ENCODE data around the gene ADGRF5.
"Not testable (repeated sequence)": the region's sequence is repeated elsewhere in the genome, so short reads cannot be mapped to it uniquely, and the experiment has no call there.

The ADGRF5 gene

DNA sequence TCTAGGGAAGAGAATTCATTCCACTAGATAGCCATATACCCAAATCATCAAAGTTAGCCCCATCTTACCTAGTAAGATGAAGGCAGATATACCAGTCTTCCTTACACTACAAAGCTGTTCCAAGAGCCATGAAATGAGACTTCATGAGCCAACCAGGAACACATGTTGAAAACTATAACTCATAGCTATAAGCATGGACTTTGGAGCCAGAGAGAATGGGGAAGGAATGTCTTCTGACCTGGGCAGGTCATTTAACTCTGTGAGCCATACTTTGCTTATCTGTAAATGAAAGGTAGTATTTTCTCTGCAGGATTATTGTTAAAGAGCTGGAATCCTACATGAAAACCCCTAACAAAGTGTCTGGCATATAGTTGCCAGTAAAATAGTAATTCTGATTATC is 27.3 kb downstream of the ADGRF5 start:
- DNase-seq (ENCODE audit: low spot score), result no peak

DNA sequence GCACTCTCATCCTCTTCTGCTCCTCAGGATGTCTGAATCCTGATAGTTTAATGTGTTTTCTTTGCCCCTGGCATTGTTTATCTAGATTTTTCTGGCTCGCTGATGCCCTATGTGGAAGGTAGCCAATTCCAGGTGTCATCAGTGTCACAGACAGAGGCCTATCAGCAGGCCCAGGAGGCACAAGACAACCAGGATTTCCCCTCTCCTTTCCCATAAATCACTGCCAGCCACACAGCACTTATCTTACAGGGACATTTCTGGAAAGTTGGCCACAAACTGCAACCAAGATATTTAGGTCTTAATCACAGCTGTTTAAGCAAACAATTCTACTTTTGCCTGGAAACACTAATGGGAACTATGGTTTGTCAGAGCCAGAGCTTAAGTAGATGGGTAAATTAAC is 28.1 kb downstream of the ADGRF5 start:
- peak; percentile 26 for DNase-seq (ENCODE audit: low spot score)

DNA sequence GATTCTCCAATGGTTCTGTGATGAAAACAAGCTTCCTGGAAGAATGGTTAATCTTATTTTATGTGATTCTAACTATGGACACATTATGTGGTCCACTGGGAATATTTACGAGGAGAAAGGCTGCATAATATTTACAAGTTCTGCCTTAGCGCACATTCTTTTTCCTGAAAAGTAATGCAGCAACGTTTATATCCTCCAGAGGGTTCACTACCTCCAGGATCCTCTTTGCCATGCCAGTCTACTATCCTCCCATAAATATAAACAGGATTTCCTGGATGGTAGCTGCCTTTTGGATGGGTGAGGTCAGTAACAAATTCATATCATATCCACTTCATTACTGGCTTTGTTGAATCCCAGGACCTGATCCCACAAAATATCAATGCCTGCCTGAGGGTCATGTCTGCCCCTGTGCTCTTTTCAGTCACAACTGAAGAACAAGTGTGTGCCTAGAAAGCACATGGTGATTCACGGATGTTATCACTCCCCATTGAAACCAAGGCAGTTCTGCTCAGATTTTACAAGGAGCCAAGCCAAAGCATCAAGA is 30.4 kb downstream of the ADGRF5 start:
- no peak for DNase-seq (ENCODE audit: low spot score)

DNA sequence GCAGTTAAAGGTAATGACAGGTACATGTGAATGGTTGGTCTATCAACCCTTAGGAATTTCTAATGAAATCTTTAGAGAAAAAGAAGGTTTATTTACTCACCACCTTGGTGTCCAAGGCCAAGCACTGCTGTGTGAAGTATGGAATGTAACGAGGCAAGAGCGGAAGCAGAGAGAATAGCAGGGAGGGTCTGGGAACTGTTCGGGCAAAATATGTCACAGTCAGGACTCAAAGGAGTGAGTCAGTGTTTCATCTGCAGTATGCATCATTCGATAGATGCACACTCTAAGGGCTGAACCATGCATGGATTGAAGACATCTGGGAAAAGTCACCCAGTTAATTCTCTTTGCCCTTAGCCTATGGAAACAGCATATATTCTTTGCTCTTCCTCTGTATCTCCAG is 33.2 kb downstream of the ADGRF5 start:
- peak; percentile 46 for DNase-seq (ENCODE audit: low spot score)

DNA sequence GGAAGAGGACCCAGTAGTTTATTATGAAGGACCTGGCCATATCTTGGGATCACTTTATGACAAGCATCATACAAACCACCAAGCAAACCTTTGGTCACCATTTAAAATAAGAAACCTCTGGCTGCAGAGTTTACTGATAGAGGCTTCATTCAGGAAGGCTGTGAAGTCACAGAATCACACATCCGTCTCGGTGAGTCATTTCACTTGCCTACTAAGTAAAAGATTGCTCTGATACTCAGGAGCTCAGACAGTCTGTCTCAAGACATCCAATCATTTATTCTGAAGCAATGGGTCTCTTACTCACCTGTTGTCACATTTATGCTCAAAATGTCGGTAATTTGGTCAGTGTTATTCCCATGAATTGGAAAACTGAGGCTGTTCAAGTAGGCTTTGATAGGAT is 33.7 kb downstream of the ADGRF5 start:
- DNase-seq (ENCODE audit: low spot score), result peak; percentile 77

DNA sequence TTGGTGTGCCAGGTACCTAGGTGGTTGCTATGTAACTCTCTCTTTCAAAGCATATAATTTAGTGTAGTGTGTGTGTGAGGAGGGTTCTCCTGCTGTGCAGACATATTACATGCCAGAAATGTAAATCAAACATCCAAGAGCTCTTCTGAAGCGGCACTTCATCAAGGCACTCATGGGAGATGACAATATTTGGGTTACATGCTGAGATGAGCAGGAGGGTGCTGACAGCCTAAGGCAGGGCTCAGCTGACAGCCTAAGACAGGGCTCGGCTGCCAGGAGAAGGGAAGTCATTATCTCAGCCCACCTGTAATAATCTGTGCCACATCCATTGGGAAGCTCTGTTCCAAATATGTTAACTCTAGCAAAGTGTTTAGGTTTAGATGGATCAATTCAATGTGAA is 39.1 kb downstream of the ADGRF5 start:
- DNase-seq (ENCODE audit: low spot score), result no peak

DNA sequence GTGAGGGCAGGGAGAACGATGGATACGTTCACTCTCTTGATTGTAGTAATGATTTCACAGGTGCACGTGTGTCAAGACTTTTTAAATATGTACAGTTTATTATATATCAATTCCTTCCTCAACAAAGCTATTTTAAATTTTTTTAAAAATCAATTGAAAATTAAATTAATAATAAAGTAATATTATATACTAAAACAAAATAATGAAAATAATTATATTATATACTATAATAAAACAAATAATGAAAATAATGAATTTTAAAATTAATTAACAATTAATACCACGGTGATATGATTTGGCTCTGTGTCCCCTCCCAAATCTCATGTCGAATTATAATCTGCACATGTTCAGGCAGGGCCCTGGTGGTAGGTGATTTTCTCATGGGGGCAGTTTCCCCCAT is 42.7 kb downstream of the ADGRF5 start:
- no peak for DNase-seq (ENCODE audit: low spot score)

DNA sequence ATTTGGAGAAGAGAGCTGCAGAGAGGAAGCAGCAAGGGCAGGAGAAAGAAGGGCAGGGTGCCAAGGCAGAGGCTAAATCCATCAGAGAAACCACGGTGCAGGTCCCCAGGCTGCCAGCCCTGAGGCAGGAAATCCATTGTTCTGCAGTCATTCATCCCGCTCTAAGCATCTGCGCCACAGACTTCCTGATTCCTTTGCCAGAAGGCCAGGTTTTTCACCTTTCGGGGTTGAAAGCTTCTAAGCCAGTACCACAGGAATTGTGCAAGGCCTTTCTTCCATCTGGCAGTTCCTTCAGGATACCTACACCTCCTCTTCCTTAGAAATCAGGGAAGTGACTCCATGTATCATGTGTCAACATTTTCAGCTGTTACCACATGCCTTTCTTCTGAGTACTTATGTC is 45.6 kb downstream of the ADGRF5 start:
- peak; percentile 99 for DNase-seq (ENCODE audit: low spot score)

DNA sequence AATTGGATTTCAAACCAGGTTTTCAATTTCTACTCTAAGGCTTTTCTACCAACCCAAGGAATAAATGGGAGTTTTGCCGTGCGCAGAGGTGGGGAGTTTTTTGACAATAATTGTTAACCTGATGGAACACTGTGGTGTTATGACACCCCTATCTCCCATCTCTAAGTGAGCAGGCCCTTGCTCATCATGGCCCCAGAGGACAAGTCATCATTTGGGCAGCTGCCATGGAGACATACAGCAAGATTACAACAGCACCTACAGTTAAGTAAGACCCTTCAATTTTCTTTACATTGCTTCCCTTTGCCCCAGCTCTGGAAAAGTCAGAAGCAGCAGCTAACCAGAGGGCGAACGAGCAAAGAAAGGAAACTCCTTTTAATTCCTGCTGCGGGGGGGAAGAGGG is 54.3 kb downstream of the ADGRF5 start:
- DNase-seq (ENCODE audit: low spot score), result no peak

DNA sequence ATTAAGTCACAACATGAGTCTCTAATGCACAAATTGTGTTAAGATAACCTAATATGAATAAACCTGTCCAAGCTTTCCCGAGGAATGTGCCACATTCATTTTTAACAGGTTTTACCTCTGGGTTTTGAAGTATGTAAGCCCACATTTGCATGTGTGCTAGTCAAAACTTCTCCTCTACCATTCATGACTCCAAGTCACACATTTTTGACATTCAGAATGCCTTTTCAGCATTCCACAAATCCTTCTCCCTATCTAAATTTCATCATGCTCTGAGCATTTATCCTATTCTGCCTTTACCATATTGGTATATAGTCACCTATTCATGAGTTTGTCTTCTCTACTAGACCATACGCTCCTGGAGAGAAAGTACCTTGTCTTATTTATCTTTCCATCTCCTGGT is 56.5 kb downstream of the ADGRF5 start:
- DNase-seq (ENCODE audit: low spot score), result no peak

DNA sequence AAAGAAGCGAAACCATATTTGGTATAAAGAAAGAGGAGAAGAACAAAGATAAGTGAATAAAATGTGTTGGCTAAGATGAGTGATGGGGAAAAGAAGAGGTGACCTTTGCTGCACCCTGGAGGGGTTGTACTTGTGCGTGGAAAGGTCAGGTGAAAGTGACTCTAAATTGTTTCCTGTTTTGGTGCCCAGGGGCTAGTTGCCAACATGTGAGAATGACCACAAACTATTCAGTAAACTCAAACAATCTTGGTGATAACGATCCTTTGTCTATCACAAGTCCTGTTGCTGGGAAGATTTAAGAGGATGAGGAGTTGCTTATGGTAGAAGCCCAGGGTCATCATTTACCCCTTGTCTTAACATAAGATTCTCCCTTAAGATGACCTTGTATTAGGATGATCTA is 57.9 kb downstream of the ADGRF5 start:
- no peak for DNase-seq (ENCODE audit: low spot score)

DNA sequence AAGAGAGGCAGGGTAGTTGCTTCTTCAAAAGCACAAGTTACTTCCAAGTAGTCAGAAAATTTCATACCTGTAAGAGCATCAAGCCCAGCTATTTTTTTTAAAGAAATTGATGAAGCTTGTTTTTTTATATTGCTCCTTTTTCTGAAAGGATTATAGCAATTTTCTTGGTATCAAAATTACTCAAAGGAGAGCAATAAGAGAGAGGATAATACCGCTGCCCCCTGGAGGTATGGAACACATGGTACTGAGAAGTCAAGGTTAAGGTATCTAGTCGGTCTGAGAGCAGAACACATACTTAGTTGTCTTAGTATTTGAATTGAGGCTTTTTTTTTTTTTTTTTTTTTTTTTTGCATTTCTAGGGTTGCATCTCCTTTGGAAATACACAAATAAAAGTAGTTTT is 59.4 kb downstream of the ADGRF5 start:
- DNase-seq (ENCODE audit: low spot score), result no peak

DNA sequence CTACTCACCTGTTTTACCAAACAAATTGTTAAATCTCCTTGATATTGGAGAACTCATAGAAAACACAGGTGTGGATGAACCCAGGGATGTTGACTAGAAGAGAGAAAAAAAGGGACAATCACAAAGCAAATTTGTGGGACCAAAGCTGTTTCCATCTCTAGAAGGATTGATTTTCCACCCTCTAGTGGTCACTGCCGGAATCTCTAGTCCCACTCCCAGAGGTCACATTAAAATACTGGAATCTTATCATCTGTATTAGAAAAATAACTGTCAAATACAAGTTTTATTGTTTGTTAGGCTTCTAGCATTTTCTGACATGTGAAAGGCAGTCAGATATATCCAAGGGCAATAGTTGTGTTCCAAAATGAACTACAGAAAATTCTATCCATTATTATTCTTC is 65.8 kb downstream of the ADGRF5 start:
- DNase-seq (ENCODE audit: low spot score), result peak; percentile 25

DNA sequence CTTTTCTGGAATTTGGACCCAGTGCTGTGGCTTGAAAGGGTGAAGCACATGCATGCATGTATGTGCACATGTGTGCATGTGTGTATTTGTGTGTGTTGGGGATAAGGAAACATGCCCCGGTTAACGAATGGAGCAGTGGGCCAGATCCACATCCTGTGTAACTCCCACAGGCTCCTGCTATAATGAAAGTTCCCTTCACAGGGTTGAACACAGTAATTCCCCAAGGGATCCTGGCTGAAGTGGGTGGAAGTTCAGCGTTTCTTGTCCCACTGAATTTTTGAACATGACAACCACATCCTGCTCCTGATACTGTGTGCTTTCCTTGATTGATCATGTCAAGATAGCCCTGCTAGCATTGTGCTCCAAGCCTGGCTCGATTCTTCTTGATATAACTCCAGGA is 70.2 kb downstream of the ADGRF5 start:
- DNase-seq (ENCODE audit: low spot score), result not testable (repeated sequence)

DNA sequence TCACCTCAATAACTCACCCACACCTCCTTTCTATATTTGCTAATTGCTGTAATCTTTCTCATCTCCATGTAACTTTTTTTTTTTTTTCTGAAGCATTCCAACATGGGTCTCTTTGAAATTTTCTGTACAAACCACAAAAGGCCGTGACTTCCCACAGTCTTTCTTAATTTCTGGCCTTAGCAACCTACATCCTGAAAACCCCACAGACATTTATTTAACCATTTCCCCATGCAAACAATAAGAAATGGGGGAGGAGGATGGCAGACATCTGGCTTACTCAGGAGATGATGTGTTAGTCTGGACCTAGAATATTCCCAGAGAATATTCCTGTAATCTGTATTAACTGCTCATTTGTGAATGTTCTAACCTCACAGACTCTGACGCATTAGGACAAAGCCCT is 70.9 kb downstream of the ADGRF5 start:
- DNase-seq (ENCODE audit: low spot score), result no peak

DNA sequence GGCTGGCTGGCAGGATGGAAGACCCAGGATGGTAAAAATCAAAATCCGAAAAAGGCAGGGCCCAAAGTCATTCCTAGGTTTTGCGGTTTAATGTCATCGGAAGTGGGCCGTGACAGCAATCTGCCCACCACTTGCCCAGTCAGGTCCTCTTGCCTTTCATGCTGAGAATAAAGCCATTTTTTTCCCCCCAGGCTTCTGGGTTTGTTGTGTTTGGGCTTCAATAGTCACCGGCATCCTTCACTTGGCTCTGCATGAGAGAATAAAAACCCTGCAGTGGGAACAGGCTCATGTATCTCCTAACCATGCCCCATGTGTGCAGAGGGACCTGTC is 72.4 kb downstream of the ADGRF5 start:
- DNase-seq (ENCODE audit: low spot score), result peak; percentile 17

DNA sequence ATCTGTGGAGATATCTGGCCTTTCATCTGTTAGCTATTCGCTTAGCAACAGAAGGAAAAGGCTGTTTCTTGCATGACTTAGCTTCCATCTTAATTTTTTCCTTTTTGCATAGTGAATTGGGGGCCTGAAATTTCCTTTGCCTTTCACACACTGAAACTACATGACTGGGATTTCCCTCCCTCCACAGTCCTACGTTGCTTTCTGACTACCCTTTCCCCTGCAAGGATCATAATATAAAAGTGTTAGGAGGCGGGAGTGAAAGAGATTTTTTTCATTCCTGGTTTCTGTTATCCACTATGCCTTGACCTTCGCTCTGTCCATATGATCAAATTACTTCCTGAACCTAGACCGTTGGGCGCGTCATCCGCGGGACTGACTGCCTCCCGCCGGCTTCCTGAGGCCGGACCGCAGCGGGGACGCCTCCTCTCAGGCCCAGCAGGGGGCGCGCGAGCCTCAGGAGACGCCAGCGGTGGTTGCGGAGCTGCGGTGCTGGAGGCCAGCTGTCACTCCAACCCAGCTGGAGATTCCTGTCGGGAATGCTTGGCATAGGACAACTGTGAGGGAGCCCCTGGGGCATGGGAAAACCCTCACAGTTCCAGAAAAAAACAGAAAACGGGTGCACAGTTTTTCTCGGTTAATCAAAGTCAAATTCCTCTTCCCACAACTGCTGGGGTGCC is 72.9 kb downstream of the ADGRF5 start:
- peak; percentile 87 for DNase-seq (ENCODE audit: low spot score)

DNA sequence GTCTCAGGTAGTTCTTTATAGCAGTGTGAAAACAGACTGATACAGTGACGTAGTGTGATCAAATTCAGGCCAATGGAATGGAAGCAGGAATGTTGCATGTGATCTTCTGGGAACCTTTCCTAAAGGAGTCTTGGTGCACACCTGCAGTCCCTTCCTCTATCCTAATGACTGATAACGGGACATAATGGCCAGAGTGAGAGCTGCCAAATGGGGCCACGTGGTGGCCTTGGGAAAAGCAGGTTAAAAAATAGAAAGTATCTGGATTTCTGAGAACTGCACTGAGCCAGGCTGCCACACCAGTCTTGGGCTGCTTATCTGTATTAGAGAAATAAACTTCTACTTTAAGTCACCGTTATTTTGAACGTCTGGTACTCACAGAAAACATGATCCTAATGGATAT is 76.6 kb downstream of the ADGRF5 start:
- no peak for DNase-seq (ENCODE audit: low spot score)

DNA sequence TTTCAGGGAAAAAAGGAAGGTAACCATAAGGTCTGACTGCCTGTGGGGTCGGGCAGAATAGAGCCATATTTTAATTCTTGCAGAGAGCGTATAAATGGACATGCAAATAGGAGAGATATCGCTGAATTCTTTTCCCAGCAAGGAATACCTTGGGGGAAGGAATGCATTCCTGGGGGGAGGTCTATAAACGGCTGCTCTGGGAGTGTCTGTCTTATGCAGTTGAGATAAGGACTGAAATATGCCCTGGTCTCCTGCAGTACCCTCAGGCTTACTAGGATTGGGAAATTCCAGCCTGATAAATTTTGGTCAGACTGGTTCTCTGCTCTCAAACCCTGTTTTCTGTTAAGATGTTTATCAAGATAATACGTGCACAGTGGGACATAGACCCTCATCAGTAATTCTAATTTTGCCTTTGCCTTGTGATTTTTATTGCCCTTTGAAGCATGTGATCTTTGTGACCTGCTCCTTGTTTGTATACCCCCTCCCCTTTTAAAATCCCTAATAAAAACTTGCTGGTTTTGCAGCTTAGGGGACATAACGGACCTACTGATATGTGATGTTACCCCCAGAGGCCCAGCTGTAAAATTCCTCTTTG is 79.4 kb downstream of the ADGRF5 start:
- not testable (repeated sequence) for DNase-seq (ENCODE audit: low spot score)

DNA sequence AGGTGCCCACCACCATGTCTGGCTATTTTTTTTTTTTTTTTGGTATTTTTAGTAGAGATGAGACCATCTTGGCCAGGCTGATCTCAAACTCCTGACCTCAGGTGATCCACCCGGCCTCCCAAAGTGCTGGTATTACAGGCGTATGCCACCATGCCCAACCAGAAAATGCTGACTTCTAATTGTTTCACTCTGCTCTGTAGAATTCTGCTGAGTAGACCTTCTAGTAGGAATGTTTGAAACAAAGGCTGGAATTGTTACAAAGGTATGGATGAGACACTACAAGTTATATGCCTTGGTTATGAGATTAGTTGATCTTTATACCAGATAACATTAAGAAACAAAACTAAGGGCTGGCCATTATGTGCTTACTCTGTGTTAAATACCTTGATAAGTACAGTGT is 83.7 kb downstream of the ADGRF5 start:
- no peak for DNase-seq (ENCODE audit: low spot score)

DNA sequence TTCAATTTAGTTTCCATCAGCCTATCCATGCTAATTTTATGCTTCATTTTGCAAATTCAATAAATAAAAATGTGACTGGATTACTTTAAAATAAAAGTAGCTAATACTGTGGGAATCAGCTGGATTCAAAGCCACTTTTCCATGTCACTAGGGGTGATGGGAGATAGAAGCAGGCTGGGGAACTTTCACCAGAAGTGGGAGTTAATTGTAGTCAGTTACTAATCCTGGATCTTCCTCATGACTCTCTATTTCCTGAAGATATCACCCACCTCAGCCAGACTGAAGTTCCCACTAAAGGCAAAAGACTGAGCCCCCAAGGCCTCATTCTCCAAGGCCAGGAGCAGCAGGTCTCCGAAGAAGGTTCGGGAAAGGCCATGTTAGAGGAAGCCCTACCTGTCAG is 86.7 kb downstream of the ADGRF5 start:
- not testable (repeated sequence) for DNase-seq (ENCODE audit: low spot score)

DNA sequence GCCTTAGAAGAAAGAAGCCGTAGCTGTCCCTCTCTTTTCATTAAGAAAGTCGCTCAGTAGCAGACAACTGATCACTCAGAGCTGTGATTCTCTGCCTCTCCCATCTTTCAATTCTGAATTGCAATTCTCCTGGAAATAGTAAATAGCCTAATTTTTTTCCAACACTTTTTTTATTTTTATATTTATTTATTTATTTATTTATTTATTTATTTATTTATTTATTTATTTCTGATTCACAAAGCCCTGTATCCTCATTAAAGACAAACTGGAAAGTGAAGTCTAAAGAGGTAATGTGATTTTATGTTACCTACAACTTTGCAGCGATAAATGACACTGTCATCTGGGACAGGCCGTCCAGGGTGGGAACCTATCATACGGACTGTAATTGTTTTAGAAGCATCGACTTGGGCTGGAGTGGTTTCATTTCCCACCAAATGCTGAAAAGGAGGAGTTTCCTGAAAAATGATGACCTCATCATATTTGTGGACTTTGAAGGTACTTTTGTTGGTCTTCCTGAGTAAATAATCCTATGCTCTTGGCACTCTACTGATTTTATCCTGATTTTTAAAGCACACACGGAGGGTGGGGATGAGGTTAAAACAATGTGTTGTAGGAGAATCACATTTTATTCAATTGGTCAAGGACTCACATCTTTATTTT is 87.4 kb downstream of the ADGRF5 start:
- DNase-seq (ENCODE audit: low spot score), result not testable (repeated sequence)

DNA sequence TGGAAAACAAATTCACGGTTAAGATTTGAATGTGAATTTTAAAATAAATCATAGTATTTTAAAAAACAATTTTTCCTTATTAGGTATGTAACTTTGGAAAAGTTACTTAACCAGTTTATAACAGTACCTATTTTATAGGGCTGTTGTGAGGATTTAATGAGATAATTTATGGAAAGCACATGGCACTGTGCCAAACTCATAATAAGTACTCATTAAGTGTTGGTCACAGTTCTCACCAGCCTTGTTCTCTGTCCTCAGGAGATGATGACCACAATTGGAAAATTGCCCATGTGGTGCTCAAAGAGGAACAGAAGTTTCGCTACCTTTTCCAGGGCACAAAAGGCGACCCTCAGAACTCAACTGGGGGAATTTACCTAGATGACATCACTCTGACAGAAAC is 88.9 kb downstream of the ADGRF5 start:
- no peak for DNase-seq (ENCODE audit: low spot score)

DNA sequence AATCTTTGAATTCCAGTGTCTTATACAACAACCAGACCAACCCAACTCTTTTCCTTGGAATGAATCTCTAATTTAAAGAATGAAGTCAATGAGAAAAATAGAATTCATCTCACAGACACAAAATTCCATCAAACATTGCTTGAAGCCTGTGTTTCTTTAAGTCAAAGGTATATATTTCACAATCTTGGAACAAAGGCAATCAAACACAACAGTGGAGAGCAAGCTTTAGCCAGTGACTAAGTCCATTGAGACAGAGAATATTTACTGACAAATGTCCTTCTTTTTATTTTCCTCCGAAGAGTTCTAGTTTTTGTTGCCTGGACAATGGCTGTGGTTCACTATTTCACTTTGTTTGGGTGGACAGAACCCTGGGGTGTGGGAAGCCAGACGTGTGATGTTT is 92.8 kb downstream of the ADGRF5 start:
- DNase-seq (ENCODE audit: low spot score), result no peak

All from kidney tubule cell (primary cell).